Liver (tissue), 3 donors: ENCODE data around the gene ABHD17C.

Source experiments
- EGR1 ChIP-seq, 2 donors: IDR thresholded peaks; 2 replicates each; pipeline ENCODE4 v1.6.1; 2016 to 2018; ENCODE audit warnings: antibody characterized with exemption in 2 of 2, low read depth in 2 of 2
- FOXA1 ChIP-seq: IDR thresholded peaks from 2 replicates; pipeline ENCODE4 v1.6.1; 2016; ENCODE audit warnings: antibody characterized with exemption
- RAD21 ChIP-seq, 2 donors: IDR thresholded peaks; 2 replicates each; pipeline ENCODE4 v1.6.1; 2016; ENCODE audit warnings: antibody characterized with exemption in 2 of 2, mild to moderate bottlenecking in 2 of 2
- RXRA ChIP-seq, 2 donors: IDR thresholded peaks; 2 replicates each; pipeline ENCODE4 v1.6.1; 2017 to 2018; ENCODE audit warnings: antibody characterized with exemption in 2 of 2, mild to moderate bottlenecking in 1 of 2
- SP1 ChIP-seq: IDR thresholded peaks from 2 replicates; pipeline ENCODE4 v1.6.1; 2018; ENCODE audit warnings: antibody characterized with exemption, mild to moderate bottlenecking
- TAF1 ChIP-seq: conservative IDR thresholded peaks from 2 replicates; pipeline ENCODE4 v1.6.1; 2016; ENCODE audit warnings: antibody characterized with exemption, mild to moderate bottlenecking
- YY1 ChIP-seq: IDR thresholded peaks from 2 replicates; pipeline ENCODE4 v1.6.1; 2016; ENCODE audit warnings: antibody characterized with exemption, mild to moderate bottlenecking
- TF ChIP-seq, protein P1 (sequence below): fragments of 150-350 bp; IDR thresholded peaks from 2 replicates; pipeline ENCODE4 v1.5.1; 2017; ENCODE audit warnings: improper control_type of control experiment, low read depth, low read length; ENCODE audit not compliant: missing input control
- TF ChIP-seq, protein P2 (sequence below): IDR thresholded peaks from 2 replicates; pipeline ENCODE4 v1.6.1; 2016; ENCODE audit warnings: antibody characterized with exemption
- TF ChIP-seq, protein P3 (sequence below): IDR thresholded peaks from 2 replicates; pipeline ENCODE4 v1.6.1; 2016; ENCODE audit warnings: antibody characterized with exemption
- TF ChIP-seq, protein P4 (sequence below): IDR thresholded peaks from 2 replicates; pipeline ENCODE4 v1.6.1; 2016; ENCODE audit warnings: antibody characterized with exemption
- TF ChIP-seq, protein P5 (sequence below): IDR thresholded peaks from 2 replicates; pipeline ENCODE4 v1.6.1; 2016; ENCODE audit warnings: antibody characterized with exemption, mild to moderate bottlenecking
- donor health status: healthy.
- donor health status: healthy.

DNA sequence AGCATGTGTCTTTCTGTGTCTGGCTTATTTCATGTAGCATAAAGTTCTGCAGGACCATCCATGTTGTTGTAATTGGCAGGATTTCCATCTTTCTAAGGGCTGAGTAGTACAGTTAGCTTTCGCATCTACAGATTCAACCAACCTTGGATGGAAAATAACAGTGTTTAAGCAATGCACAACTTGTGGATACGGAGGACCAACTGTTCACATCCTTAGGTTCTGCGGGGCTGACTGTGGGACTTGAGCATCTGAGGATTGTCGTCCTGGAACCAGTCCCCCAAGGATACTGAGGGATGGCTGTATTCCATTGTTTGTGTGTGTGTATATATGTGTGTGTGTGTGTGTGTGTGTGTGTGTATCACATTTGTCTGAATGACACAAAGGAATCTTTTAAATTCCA is 27.7 kb downstream of the ABHD17C start:
- TF ChIP-seq, protein P1, sequence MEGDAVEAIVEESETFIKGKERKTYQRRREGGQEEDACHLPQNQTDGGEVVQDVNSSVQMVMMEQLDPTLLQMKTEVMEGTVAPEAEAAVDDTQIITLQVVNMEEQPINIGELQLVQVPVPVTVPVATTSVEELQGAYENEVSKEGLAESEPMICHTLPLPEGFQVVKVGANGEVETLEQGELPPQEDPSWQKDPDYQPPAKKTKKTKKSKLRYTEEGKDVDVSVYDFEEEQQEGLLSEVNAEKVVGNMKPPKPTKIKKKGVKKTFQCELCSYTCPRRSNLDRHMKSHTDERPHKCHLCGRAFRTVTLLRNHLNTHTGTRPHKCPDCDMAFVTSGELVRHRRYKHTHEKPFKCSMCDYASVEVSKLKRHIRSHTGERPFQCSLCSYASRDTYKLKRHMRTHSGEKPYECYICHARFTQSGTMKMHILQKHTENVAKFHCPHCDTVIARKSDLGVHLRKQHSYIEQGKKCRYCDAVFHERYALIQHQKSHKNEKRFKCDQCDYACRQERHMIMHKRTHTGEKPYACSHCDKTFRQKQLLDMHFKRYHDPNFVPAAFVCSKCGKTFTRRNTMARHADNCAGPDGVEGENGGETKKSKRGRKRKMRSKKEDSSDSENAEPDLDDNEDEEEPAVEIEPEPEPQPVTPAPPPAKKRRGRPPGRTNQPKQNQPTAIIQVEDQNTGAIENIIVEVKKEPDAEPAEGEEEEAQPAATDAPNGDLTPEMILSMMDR: no peak
- TF ChIP-seq RAD21 (IDR thresholded peaks at IDR 0.05) (no peak), RXRA (IDR thresholded peaks at IDR 0.05) (no peak), YY1 (no peak), TAF1 (no peak), EGR1 (IDR thresholded peaks at IDR 0.05; ENCODE audit: low read depth in 2 of 2) (no peak), FOXA1 (no peak), SP1 (no peak)
- TF ChIP-seq, protein P2, sequence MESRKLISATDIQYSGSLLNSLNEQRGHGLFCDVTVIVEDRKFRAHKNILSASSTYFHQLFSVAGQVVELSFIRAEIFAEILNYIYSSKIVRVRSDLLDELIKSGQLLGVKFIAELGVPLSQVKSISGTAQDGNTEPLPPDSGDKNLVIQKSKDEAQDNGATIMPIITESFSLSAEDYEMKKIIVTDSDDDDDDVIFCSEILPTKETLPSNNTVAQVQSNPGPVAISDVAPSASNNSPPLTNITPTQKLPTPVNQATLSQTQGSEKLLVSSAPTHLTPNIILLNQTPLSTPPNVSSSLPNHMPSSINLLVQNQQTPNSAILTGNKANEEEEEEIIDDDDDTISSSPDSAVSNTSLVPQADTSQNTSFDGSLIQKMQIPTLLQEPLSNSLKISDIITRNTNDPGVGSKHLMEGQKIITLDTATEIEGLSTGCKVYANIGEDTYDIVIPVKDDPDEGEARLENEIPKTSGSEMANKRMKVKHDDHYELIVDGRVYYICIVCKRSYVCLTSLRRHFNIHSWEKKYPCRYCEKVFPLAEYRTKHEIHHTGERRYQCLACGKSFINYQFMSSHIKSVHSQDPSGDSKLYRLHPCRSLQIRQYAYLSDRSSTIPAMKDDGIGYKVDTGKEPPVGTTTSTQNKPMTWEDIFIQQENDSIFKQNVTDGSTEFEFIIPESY: no peak
- TF ChIP-seq, protein P3, sequence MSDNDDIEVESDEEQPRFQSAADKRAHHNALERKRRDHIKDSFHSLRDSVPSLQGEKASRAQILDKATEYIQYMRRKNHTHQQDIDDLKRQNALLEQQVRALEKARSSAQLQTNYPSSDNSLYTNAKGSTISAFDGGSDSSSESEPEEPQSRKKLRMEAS: no peak
- TF ChIP-seq, protein P4, sequence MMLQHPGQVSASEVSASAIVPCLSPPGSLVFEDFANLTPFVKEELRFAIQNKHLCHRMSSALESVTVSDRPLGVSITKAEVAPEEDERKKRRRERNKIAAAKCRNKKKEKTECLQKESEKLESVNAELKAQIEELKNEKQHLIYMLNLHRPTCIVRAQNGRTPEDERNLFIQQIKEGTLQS: no peak
- TF ChIP-seq, protein P5, sequence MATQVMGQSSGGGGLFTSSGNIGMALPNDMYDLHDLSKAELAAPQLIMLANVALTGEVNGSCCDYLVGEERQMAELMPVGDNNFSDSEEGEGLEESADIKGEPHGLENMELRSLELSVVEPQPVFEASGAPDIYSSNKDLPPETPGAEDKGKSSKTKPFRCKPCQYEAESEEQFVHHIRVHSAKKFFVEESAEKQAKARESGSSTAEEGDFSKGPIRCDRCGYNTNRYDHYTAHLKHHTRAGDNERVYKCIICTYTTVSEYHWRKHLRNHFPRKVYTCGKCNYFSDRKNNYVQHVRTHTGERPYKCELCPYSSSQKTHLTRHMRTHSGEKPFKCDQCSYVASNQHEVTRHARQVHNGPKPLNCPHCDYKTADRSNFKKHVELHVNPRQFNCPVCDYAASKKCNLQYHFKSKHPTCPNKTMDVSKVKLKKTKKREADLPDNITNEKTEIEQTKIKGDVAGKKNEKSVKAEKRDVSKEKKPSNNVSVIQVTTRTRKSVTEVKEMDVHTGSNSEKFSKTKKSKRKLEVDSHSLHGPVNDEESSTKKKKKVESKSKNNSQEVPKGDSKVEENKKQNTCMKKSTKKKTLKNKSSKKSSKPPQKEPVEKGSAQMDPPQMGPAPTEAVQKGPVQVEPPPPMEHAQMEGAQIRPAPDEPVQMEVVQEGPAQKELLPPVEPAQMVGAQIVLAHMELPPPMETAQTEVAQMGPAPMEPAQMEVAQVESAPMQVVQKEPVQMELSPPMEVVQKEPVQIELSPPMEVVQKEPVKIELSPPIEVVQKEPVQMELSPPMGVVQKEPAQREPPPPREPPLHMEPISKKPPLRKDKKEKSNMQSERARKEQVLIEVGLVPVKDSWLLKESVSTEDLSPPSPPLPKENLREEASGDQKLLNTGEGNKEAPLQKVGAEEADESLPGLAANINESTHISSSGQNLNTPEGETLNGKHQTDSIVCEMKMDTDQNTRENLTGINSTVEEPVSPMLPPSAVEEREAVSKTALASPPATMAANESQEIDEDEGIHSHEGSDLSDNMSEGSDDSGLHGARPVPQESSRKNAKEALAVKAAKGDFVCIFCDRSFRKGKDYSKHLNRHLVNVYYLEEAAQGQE: no peak
